ENCODE data around the gene SLC2A6. TPM values are rescaled to one million over a fixed set of nuclear protein-coding genes. Genes with fewer than 3 reads are reported as not detected.
A peak's percentile ranks its signal among the peaks of the same experiment; 100 is the strongest.

The SLC2A6 gene
- total RNA-seq, 1 donor from 2014 or later, result 24.3 TPM

GRCh38 chr9:133424187-133424586, 54.7 kb downstream of the SLC2A6 start:
- H3K4me1 ChIP-seq (ENCODE audit: insufficient read depth, low read length), result no peaks in the 10 kb centered on the region
- Mint-ChIP-seq H3K36me3 (ENCODE audit: low read depth, unreplicated experiment) (peaks cover 1% of the 10 kb centered on the region), H3K27me3 (ENCODE audit: low read depth, unreplicated experiment) (peaks cover 10% of the 10 kb centered on the region), H3K4me3 (ENCODE audit: unreplicated experiment) (no peak overlapping the region), H3K9me3 (ENCODE audit: unreplicated experiment) (no peaks in the 10 kb centered on the region), H3K27ac (ENCODE audit: unreplicated experiment) (no peak overlapping the region), H3K4me1 (ENCODE audit: low read depth, unreplicated experiment) (no peaks in the 10 kb centered on the region)
- H3K4me3 ChIP-seq (ENCODE audit: insufficient read depth, low read depth, low read length), result no peak overlapping the region
- peaks cover 13% of the 10 kb centered on the region for H3K27me3 ChIP-seq (ENCODE audit: insufficient read depth, low read length)
- H3K9ac ChIP-seq (ENCODE audit: low read length), result no peak overlapping the region
- no peaks in the 10 kb centered on the region for H3K36me3 ChIP-seq (ENCODE audit: insufficient read depth, low read length)
- no peaks in the 10 kb centered on the region for H4K20me1 ChIP-seq (ENCODE audit: insufficient read depth, low read length)
- H3K9me3 ChIP-seq (ENCODE audit: insufficient read depth, low read depth, low read length), result no peaks in the 10 kb centered on the region
- H3K4me2 ChIP-seq (ENCODE audit: low read length), result no peak overlapping the region
- no peak for TF ChIP-seq EZH2 (IDR thresholded peaks at IDR 0.05; ENCODE audit: insufficient read depth, low read length)
- TF ChIP-seq CTCF (IDR thresholded peaks at IDR 0.05; ENCODE audit: insufficient read depth, low read depth, low read length), result no peak
- no peak overlapping the region for H3K27ac ChIP-seq (ENCODE audit: low read depth, low read length)
- DNase-seq (ENCODE audit: low read depth) (no peak), FAIRE-seq (no peak)
- no peak overlapping the region for H2AFZ ChIP-seq (ENCODE audit: low read depth, low read length)
- H3K79me2 ChIP-seq (ENCODE audit: insufficient read depth, low read length), result no peaks in the 10 kb centered on the region

GRCh38 chr9:133423216-133423615, 55.7 kb downstream of the SLC2A6 start:
- no peak overlapping the region for H2AFZ ChIP-seq (ENCODE audit: low read depth, low read length)
- H3K4me3 ChIP-seq (ENCODE audit: insufficient read depth, low read depth, low read length), result no peak overlapping the region
- H3K79me2 ChIP-seq (ENCODE audit: insufficient read depth, low read length), result no peaks in the 10 kb centered on the region
- no peaks in the 10 kb centered on the region for H3K4me1 ChIP-seq (ENCODE audit: insufficient read depth, low read length)
- H3K9me3 Mint-ChIP-seq (ENCODE audit: unreplicated experiment), result no peaks in the 10 kb centered on the region
- no peak overlapping the region for H3K27ac ChIP-seq (ENCODE audit: low read depth, low read length)
- H3K9me3 ChIP-seq (ENCODE audit: insufficient read depth, low read depth, low read length), result no peaks in the 10 kb centered on the region
- peaks cover 10% of the 10 kb centered on the region for H3K27me3 Mint-ChIP-seq (ENCODE audit: low read depth, unreplicated experiment)
- TF ChIP-seq CTCF (IDR thresholded peaks at IDR 0.05; ENCODE audit: insufficient read depth, low read depth, low read length), result no peak
- TF ChIP-seq EZH2 (IDR thresholded peaks at IDR 0.05; ENCODE audit: insufficient read depth, low read length), result no peak
- no peaks in the 10 kb centered on the region for H3K36me3 ChIP-seq (ENCODE audit: insufficient read depth, low read length)
- FAIRE-seq, result no peak
- H3K27me3 ChIP-seq (ENCODE audit: insufficient read depth, low read length), result peaks cover 12% of the 10 kb centered on the region
- H4K20me1 ChIP-seq (ENCODE audit: insufficient read depth, low read length), result no peaks in the 10 kb centered on the region
- no peak overlapping the region for H3K4me2 ChIP-seq (ENCODE audit: low read length)
- H3K36me3 Mint-ChIP-seq (ENCODE audit: low read depth, unreplicated experiment), result peaks cover 1% of the 10 kb centered on the region
- DNase-seq (ENCODE audit: low read depth), result no peak
- H3K27ac Mint-ChIP-seq (ENCODE audit: unreplicated experiment), result no peak overlapping the region
- H3K9ac ChIP-seq (ENCODE audit: low read length), result no peak overlapping the region
- no peaks in the 10 kb centered on the region for H3K4me1 Mint-ChIP-seq (ENCODE audit: low read depth, unreplicated experiment)
- no peak overlapping the region for H3K4me3 Mint-ChIP-seq (ENCODE audit: unreplicated experiment)

- peaks cover 4% of the 10 kb centered on the region for H3K27me3 ChIP-seq (ENCODE audit: insufficient read depth, low read length)
- peak; percentile 15 for TF ChIP-seq CTCF (IDR thresholded peaks at IDR 0.05; ENCODE audit: insufficient read depth, low read depth, low read length)
- TF ChIP-seq EZH2 (IDR thresholded peaks at IDR 0.05; ENCODE audit: insufficient read depth, low read length), result no peak
- Mint-ChIP-seq H3K4me1 (ENCODE audit: low read depth, unreplicated experiment) (peaks cover under 1% of the 10 kb centered on the region), H3K27me3 (ENCODE audit: low read depth, unreplicated experiment) (peaks cover 4% of the 10 kb centered on the region), H3K27ac (ENCODE audit: unreplicated experiment) (peak within 1 kb of the TSS; percentile 7), H3K36me3 (ENCODE audit: low read depth, unreplicated experiment) (no peaks in the 10 kb centered on the region), H3K9me3 (ENCODE audit: unreplicated experiment) (no peaks in the 10 kb centered on the region), H3K4me3 (ENCODE audit: unreplicated experiment) (no peak within 1 kb of the TSS)
- no peak within 1 kb of the TSS for H3K4me3 ChIP-seq (ENCODE audit: insufficient read depth, low read depth, low read length)
- H3K4me2 ChIP-seq (ENCODE audit: low read length), result no peak within 1 kb of the TSS
- no peak within 1 kb of the TSS for H3K27ac ChIP-seq (ENCODE audit: low read depth, low read length)
- no peak within 1 kb of the TSS for H3K9ac ChIP-seq (ENCODE audit: low read length)
- H2AFZ ChIP-seq (ENCODE audit: low read depth, low read length), result peak within 1 kb of the TSS; percentile 3
- no peaks in the 10 kb centered on the region for H4K20me1 ChIP-seq (ENCODE audit: insufficient read depth, low read length)
- DNase-seq (ENCODE audit: low read depth), result no peak
- no peak for FAIRE-seq
- H3K4me1 ChIP-seq (ENCODE audit: insufficient read depth, low read length), result peaks cover 1% of the 10 kb centered on the region
- H3K9me3 ChIP-seq (ENCODE audit: insufficient read depth, low read depth, low read length), result no peaks in the 10 kb centered on the region
- no peaks in the 10 kb centered on the region for H3K36me3 ChIP-seq (ENCODE audit: insufficient read depth, low read length)
- H3K79me2 ChIP-seq (ENCODE audit: insufficient read depth, low read length), result peaks cover 11% of the 10 kb centered on the region
Observed at GRCh38 chr9:133421615-133422542, 57.0 kb downstream of the SLC2A6 start, which contains the start of gene ADAMTS13. TSS of gene ADAMTS13 (plus strand) at chr9:133422367. CDS start at chr9:133422444, 77 bp downstream.

Measured in astrocyte (in vitro differentiated cells and primary cell).